NCI-H1436 (cell line): Measurements from ENCODE around the gene IL6ST.
"Not testable (repeated sequence)": the region's sequence is repeated elsewhere in the genome, so short reads cannot be mapped to it uniquely, and the experiment has no call there.

ENCODE experiments used
- DNase-seq: peaks from one replicate; lab custom pipeline; 2025; lab: John Stamatoyannopoulos, UW

IL6ST gene

GRCh38 chr5:55994495-55994997 lies at the start of gene IL6ST:
Gene IL6ST, minus strand, starts transcription at chr5:55994963. Its CDS starts 18,685 bp downstream, at chr5:55976278.
- no peak for DNase-seq

- DNase-seq = no peak
Observed at GRCh38 chr5:56039985-56040384, 45.2 kb upstream of the IL6ST start.

- DNase-seq = not testable (repeated sequence)
Observed at GRCh38 chr5:56038206-56038605, 43.4 kb upstream of the IL6ST start.

GRCh38 chr5:56037531-56038010 lies 42.8 kb upstream of the IL6ST start:
- no peak for DNase-seq

GRCh38 chr5:56035394-56035793 lies 40.6 kb upstream of the IL6ST start:
- DNase-seq = not testable (repeated sequence)

GRCh38 chr5:56029871-56030630 lies 35.3 kb upstream of the IL6ST start:
- DNase-seq = not testable (repeated sequence)

GRCh38 chr5:56029457-56029856 lies 34.7 kb upstream of the IL6ST start:
- no peak for DNase-seq

- DNase-seq = no peak
Observed at GRCh38 chr5:56028708-56029107, 33.9 kb upstream of the IL6ST start.

- DNase-seq = no peak
Observed at GRCh38 chr5:56026863-56027300, 32.1 kb upstream of the IL6ST start.

GRCh38 chr5:56025151-56025885 lies 30.6 kb upstream of the IL6ST start:
- DNase-seq = no peak

- DNase-seq = no peak
Observed at GRCh38 chr5:56024810-56025150, 30.0 kb upstream of the IL6ST start.

- DNase-seq = no peak
Observed at GRCh38 chr5:56023296-56023695, 28.5 kb upstream of the IL6ST start.

GRCh38 chr5:56019306-56020272 lies 24.8 kb upstream of the IL6ST start:
- DNase-seq = no peak

- DNase-seq = no peak
Observed at GRCh38 chr5:56018832-56019231, 24.1 kb upstream of the IL6ST start.

GRCh38 chr5:56014701-56015100 lies 19.9 kb upstream of the IL6ST start:
- not testable (repeated sequence) for DNase-seq

- not testable (repeated sequence) for DNase-seq
Observed at GRCh38 chr5:56013939-56014338, 19.2 kb upstream of the IL6ST start.

GRCh38 chr5:56012281-56012963 lies 17.7 kb upstream of the IL6ST start:
- no peak for DNase-seq

- no peak for DNase-seq
Observed at GRCh38 chr5:56011835-56012234, 17.1 kb upstream of the IL6ST start.

GRCh38 chr5:56010431-56010830 lies 15.7 kb upstream of the IL6ST start:
- no peak for DNase-seq

GRCh38 chr5:56006600-56006999 lies 11.8 kb upstream of the IL6ST start:
- DNase-seq = no peak

GRCh38 chr5:56006094-56006493 lies 11.3 kb upstream of the IL6ST start:
- no peak for DNase-seq
